Stomach smooth muscle (tissue), 2 donors: Measurements from ENCODE around the gene EMILIN1.
"Not testable (repeated sequence)": the region's sequence is repeated elsewhere in the genome, so short reads cannot be mapped to it uniquely, and the experiment has no call there.

Experiments used
- H3K27ac ChIP-seq: one replicate; pipeline ENCODE4 v1.7.0; 2013; ENCODE audit warnings: mild to moderate bottlenecking, low read length, inconsistent platforms
- H3K27me3 ChIP-seq, 2 donors: one replicate each; pipeline ENCODE4 v1.7.0; 2013; ENCODE audit warnings: low read length in 2 of 2; ENCODE audit not compliant: insufficient read depth in 2 of 2, control insufficient read depth in 1 of 2
- H3K36me3 ChIP-seq, 2 donors: one replicate each; pipeline ENCODE4 v1.7.0; 2013; ENCODE audit warnings: low read length in 2 of 2; ENCODE audit not compliant: control insufficient read depth in 2 of 2, insufficient read depth in 2 of 2
- H3K4me1 ChIP-seq: one replicate; pipeline ENCODE4 v1.7.0; 2013; ENCODE audit warnings: low read length; ENCODE audit not compliant: control insufficient read depth, insufficient read depth
- H3K4me3 ChIP-seq, 2 donors: one replicate each; pipeline ENCODE4 v1.7.0; 2013; ENCODE audit warnings: low read length in 2 of 2
- H3K9ac ChIP-seq, 2 donors: one replicate each; pipeline ENCODE4 v1.7.0; 2013; ENCODE audit warnings: low read length in 2 of 2, mild to moderate bottlenecking in 1 of 2
- H3K9me3 ChIP-seq, 2 donors: one replicate each; pipeline ENCODE4 v1.7.0; 2013; ENCODE audit warnings: low read length in 2 of 2; ENCODE audit not compliant: control insufficient read depth in 2 of 2
- donor health status: healthy.
- donor health status: Pancreatic carcinoma.

EMILIN1 gene

DNA sequence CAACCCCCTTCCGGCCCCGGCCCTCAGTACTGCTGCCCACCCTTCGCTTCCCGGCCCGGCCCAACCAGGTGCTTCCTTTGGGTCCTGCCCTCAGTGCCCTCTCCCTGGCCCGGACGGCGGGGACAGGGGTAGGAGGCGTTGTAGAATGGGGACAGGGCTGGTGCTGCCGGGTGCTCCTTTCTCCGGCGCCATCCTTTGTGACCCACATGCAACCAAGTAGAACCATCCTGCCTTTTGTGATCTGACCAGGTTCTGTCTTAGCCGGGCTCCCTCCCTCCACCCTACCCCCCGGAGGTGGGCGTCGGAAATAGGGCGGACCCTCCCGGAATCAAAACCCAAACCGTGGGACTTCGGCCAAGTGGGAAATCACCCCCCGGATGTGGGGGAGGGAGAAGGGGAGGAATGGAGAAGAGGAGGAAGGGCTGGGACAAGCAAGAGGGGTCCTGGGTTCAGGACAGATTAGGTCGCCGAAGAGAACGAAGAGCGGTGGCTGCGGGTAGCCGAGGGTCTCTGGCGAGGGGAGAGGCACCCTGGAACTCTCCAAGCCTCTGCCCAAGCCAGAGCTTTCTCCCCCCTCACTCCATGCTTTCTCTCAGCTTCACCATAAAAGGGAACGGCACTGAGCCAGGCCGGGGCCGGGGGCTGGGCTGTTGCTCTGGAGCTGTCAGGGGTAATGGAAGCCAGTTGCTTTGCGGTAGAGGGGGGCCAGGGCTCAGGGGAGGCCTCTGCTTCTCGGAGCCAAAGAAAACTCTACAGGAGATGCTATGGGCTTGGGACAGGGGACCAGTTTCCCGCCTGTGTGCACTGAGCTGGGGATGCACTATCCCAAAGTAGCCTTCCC is 6.2 kb upstream of the EMILIN1 start:
- Histone ChIP-seq H3K36me3 (peaks cover 18 to 23% of the 10 kb centered on the region in 2 donors), H3K9me3 (no peaks in the 10 kb centered on the region), H3K27me3 (no peaks in the 10 kb centered on the region), H3K27ac (peak overlapping the region; percentile 100), H3K4me1 (peaks cover 77% of the 10 kb centered on the region), H3K9ac (peak overlapping the region; percentile 80 to 90), H3K4me3 (peak overlapping the region; percentile 66 to 99)

- H3K27ac ChIP-seq = peak overlapping the region; percentile 100
- H3K9me3 ChIP-seq = no peaks in the 10 kb centered on the region
- peak overlapping the region; percentile 58 to 80 for H3K9ac ChIP-seq
- peaks cover 12 to 19% of the 10 kb centered on the region in 2 donors for H3K36me3 ChIP-seq
- H3K4me3 ChIP-seq = peak overlapping the region; percentile 30 to 99
- H3K4me1 ChIP-seq = peaks cover 83% of the 10 kb centered on the region
- no peaks in the 10 kb centered on the region for H3K27me3 ChIP-seq
Observed at GRCh38 chr2:27072920-27073319, 5.5 kb upstream of the EMILIN1 start.

DNA sequence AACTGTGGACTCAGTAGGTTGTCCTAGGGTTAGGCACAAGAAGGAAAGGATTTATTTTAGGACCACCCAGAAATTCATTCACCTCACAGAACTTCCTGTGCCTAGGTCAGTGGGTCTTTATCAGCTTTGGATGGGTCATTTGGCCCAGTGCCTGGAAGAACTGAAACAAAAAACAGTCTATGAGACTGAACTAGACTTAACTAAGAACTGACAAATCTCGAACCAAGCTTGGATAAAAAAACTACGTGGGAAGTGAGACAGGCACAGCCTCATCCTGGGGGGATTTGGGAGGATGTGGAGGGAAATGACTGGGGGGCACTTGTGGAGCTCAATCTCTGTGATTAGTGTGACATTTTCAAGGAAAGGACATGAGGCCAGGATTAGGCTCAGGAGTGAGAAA is 4.6 kb upstream of the EMILIN1 start:
- Histone ChIP-seq H3K27ac (peak overlapping the region; percentile 100), H3K9ac (peak overlapping the region; percentile 55 to 80), H3K4me3 (peak overlapping the region in 1 of 2 donors; percentile 8), H3K4me1 (peaks cover 81% of the 10 kb centered on the region), H3K27me3 (no peaks in the 10 kb centered on the region), H3K9me3 (no peaks in the 10 kb centered on the region), H3K36me3 (peaks cover 3 to 10% of the 10 kb centered on the region in 2 donors)

- Histone ChIP-seq H3K4me3 (no peak overlapping the region), H3K4me1 (peaks cover 80% of the 10 kb centered on the region), H3K9ac (peak overlapping the region; percentile 29 to 80), H3K27ac (peak overlapping the region; percentile 100), H3K9me3 (no peaks in the 10 kb centered on the region), H3K36me3 (peaks cover 0 to 2% of the 10 kb centered on the region in 2 donors), H3K27me3 (no peaks in the 10 kb centered on the region)
Observed at GRCh38 chr2:27074738-27075565, 3.5 kb upstream of the EMILIN1 start.

DNA sequence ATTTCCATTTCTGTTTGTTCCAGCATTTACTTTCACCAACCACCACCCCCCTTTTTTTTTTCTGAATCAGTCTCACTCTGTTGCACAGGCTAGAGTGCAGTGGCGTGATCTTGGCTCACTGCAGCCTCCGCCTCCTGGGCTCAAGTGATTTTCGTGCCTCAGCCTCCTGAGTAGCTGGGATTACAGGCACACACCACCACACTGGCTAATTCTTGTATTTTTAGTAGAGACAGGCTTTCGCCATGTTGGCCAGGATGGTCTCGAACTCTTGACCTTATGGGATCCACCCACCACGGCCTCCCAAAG is 2.9 kb upstream of the EMILIN1 start:
- Histone ChIP-seq H3K27ac (peak overlapping the region; percentile 100), H3K9ac (peak overlapping the region in 1 of 2 donors; percentile 29), H3K4me1 (peaks cover 80% of the 10 kb centered on the region)
- not testable (repeated sequence) for H3K4me3 ChIP-seq, H3K36me3 ChIP-seq, H3K9me3 ChIP-seq, H3K27me3 ChIP-seq

DNA sequence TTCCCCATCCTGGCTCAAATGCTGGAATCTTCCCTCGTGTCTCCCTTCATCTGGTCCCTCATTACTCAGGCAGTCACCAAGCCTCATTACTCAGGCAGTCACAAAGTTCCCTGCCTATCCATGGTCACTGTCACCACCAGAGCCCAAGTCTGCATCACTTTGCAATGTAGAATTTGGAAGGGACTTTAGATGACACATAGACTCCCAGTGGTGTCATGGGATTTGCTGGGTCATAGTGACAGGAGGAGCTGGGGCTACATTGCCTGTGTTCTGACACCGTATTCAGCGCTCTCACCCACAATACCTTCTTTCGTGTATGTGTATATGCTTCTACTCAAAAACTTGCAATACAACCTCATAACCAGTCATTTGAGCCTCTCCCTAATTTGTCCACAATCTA is 2.1 kb upstream of the EMILIN1 start:
- Histone ChIP-seq H3K9ac (no peak overlapping the region), H3K27me3 (no peaks in the 10 kb centered on the region), H3K4me3 (no peak overlapping the region), H3K9me3 (no peaks in the 10 kb centered on the region), H3K36me3 (peaks cover 0 to 7% of the 10 kb centered on the region in 2 donors), H3K27ac (peak overlapping the region; percentile 100), H3K4me1 (peaks cover 82% of the 10 kb centered on the region)

DNA sequence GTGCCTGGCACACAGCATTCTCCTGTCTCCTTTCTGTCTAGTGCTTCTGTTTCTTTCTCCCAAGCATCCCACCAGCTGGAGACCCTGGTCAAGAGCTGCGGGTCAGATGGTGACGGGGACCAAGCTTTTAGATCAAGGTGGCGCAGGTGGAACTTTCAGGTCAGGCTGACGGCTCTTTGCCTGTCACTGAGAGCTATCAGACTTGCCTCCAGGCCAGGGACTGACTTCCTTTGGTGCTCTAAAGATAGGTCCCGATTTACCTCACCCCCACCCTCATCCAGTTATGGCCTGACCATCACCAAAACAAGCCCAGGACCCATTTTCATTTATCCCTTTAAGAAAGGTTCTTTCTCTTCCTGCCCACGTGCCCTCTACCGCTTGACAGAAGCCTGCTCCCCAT is 1.2 kb upstream of the EMILIN1 start:
- H3K9me3 ChIP-seq = no peaks in the 10 kb centered on the region
- no peaks in the 10 kb centered on the region for H3K27me3 ChIP-seq
- H3K4me3 ChIP-seq = no peak overlapping the region
- H3K27ac ChIP-seq = peak overlapping the region; percentile 100
- peaks cover 0 to 16% of the 10 kb centered on the region in 2 donors for H3K36me3 ChIP-seq
- H3K9ac ChIP-seq = no peak overlapping the region
- peaks cover 91% of the 10 kb centered on the region for H3K4me1 ChIP-seq

DNA sequence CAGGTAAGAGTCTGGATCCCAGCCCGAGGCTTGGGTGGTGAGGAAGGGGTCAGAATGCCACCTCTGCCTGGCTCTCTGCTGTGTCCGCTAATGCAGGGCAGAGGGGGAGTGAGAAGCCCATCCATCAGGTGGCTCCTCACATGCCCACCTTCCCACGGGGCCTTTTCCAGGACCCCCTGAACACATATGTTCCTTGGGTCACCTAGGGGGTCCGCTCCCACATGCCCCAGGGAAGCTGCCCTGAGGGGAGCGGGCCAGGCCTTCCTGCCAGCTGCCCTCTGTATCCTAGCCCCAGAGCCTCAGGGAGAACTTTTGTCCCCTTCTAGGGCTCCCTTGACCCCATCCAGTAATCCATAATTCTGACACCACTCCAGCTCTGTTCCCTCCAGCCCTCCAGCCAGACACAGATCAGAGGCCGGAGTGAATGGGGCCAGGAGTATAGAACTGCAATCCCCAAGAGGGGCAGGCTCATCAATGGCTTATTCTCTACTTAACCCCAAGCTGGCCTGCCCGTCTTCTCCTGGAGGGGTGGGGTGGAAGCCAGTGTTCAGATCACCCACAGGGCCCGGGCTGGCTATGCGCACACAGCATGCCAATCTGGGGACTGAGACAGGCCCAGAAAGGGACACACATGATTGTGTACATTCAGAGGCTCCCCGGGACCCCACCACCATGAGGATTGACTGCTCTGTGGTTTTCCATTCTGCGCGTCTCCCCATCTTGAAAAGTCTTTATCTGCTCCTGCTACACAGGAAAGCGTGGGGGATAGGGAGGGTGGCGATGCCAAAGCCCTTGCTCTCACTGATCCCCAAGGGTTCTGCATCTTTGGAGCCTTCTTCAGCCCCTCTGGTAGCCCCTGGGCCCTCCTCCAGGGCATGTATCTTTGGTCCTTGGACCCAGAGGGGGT is 1.1 kb downstream of the EMILIN1 start:
- H3K36me3 ChIP-seq = peaks cover 2 to 19% of the 10 kb centered on the region in 2 donors
- H3K27ac ChIP-seq = peak overlapping the region; percentile 100
- H3K4me3 ChIP-seq = peak overlapping the region; percentile 90 to 93
- no peaks in the 10 kb centered on the region for H3K27me3 ChIP-seq
- H3K9ac ChIP-seq = peak overlapping the region; percentile 82 to 92
- H3K4me1 ChIP-seq = peaks cover 92% of the 10 kb centered on the region
- no peaks in the 10 kb centered on the region for H3K9me3 ChIP-seq

DNA sequence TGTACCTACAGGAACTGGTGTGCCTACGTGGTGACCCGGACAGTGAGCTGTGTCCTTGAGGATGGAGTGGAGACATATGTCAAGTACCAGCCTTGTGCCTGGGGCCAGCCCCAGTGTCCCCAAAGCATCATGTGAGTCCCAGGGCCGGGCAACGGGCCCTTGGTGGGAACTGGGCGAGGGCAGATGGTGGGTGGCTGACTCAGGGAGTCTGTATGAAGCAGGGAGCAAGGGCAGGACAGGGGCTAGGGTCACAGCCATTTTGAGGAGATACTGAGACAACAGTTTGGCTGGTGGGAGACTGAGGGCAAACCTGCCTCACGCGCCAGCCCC is 1.7 kb downstream of the EMILIN1 start:
- H3K4me1 ChIP-seq = peaks cover 92% of the 10 kb centered on the region
- H3K27me3 ChIP-seq = no peaks in the 10 kb centered on the region
- H3K27ac ChIP-seq = peak overlapping the region; percentile 100
- peak overlapping the region; percentile 82 to 92 for H3K9ac ChIP-seq
- no peaks in the 10 kb centered on the region for H3K9me3 ChIP-seq
- peaks cover 2 to 19% of the 10 kb centered on the region in 2 donors for H3K36me3 ChIP-seq
- peak overlapping the region; percentile 90 to 93 for H3K4me3 ChIP-seq

- Histone ChIP-seq H3K9me3 (no peaks in the 10 kb centered on the region), H3K9ac (peak overlapping the region; percentile 82 to 92), H3K27me3 (no peaks in the 10 kb centered on the region), H3K4me3 (peak overlapping the region; percentile 90 to 93), H3K36me3 (peaks cover 2 to 19% of the 10 kb centered on the region in 2 donors), H3K4me1 (peaks cover 92% of the 10 kb centered on the region), H3K27ac (peak overlapping the region; percentile 100)
Observed at GRCh38 chr2:27080603-27080936, 2.2 kb downstream of the EMILIN1 start.
